Mesenchymal stem cell (in vitro differentiated cells and primary cell): Measurements from ENCODE around the gene JPT1.

Source experiments
- DNase-seq: peaks from one replicate; pipeline ENCODE4 v3.0.0-alpha.2; 2013
- H2AFZ ChIP-seq: one replicate; pipeline ENCODE4 v1.6.1; 2013; ENCODE audit warnings: low read depth, mild to moderate bottlenecking, control low read depth, inconsistent platforms, low read length, moderate library complexity
- H2AK5ac ChIP-seq: 2 replicates; pipeline ENCODE4 v1.6.1; 2013; ENCODE audit warnings: low read length, moderate library complexity, mild to moderate bottlenecking, inconsistent platforms; ENCODE audit not compliant: severe bottlenecking
- H2BK120ac ChIP-seq: one replicate; pipeline ENCODE4 v1.6.1; 2013; ENCODE audit warnings: low read depth, mild to moderate bottlenecking, inconsistent platforms, low read length, moderate library complexity
- H2BK12ac ChIP-seq, 2 experiments: one replicate each; pipeline ENCODE4 v1.6.1; 2013; ENCODE audit warnings: inconsistent platforms in 2 of 2, low read length in 2 of 2, mild to moderate bottlenecking in 2 of 2, moderate library complexity in 2 of 2, control low read depth in 1 of 2
- H2BK15ac ChIP-seq: one replicate; pipeline ENCODE4 v1.6.1; 2013; ENCODE audit warnings: mild to moderate bottlenecking, low read depth, inconsistent platforms; ENCODE audit not compliant: poor library complexity, severe bottlenecking
- H2BK5ac ChIP-seq: 2 replicates; pipeline ENCODE4 v1.6.1; 2013; ENCODE audit warnings: low read depth, mild to moderate bottlenecking, low read length, control low read depth, inconsistent platforms; ENCODE audit not compliant: poor library complexity, severe bottlenecking
- H3K14ac ChIP-seq, 2 experiments: one replicate each; pipeline ENCODE4 v1.6.1; 2013; ENCODE audit warnings: inconsistent platforms in 2 of 2, low read length in 2 of 2, control low read depth in 1 of 2, mild to moderate bottlenecking in 1 of 2, moderate library complexity in 1 of 2
- H3K18ac ChIP-seq, 2 experiments: one replicate each; pipeline ENCODE4 v1.6.1; 2013; ENCODE audit warnings: inconsistent platforms in 2 of 2, low read length in 2 of 2, control low read depth in 1 of 2, low read depth in 1 of 2, mild to moderate bottlenecking in 1 of 2
- H3K23ac ChIP-seq, 2 experiments: one replicate each; pipeline ENCODE4 v1.6.1; 2013; ENCODE audit warnings: inconsistent platforms in 2 of 2, low read length in 2 of 2, mild to moderate bottlenecking in 2 of 2, moderate library complexity in 2 of 2, control low read depth in 1 of 2
- H3K27ac ChIP-seq: 2 replicates; pipeline ENCODE4 v1.5.1; 2013; ENCODE audit warnings: mild to moderate bottlenecking, moderate library complexity, low read length, control low read depth, inconsistent platforms; ENCODE audit not compliant: poor library complexity, severe bottlenecking
- H3K27me3 ChIP-seq, 2 experiments: 2 replicates each; pipeline versions ENCODE4 v1.6.1 to v1.7.0; 2013; ENCODE audit warnings: low read length in 2 of 2, mild to moderate bottlenecking in 2 of 2, moderate library complexity in 2 of 2, control low read depth in 1 of 2, inconsistent platforms in 1 of 2; ENCODE audit not compliant: control insufficient read depth in 1 of 2, insufficient read depth in 1 of 2
- H3K36me3 ChIP-seq, 2 experiments: 2 replicates each; pipeline versions ENCODE4 v1.6.1 to v1.7.0; 2013; ENCODE audit warnings: low read length in 2 of 2, control low read depth in 1 of 2, inconsistent platforms in 1 of 2, low read depth in 1 of 2, mild to moderate bottlenecking in 1 of 2; ENCODE audit not compliant: insufficient read depth in 2 of 2, control insufficient read depth in 1 of 2
- H3K4ac ChIP-seq, 2 experiments: one replicate each; pipeline ENCODE4 v1.6.1; 2013; ENCODE audit warnings: inconsistent platforms in 2 of 2, low read length in 2 of 2, mild to moderate bottlenecking in 2 of 2, moderate library complexity in 2 of 2, control low read depth in 1 of 2, low read depth in 1 of 2
- H3K4me1 ChIP-seq: 2 replicates; pipeline ENCODE4 v1.6.1; 2013; ENCODE audit warnings: low read depth, low read length, control low read depth; ENCODE audit not compliant: control insufficient read depth, insufficient read depth
- H3K4me2 ChIP-seq: 2 replicates; pipeline ENCODE4 v1.6.1; 2013; ENCODE audit warnings: low read length, mild to moderate bottlenecking, inconsistent platforms; ENCODE audit not compliant: poor library complexity, severe bottlenecking
- H3K4me3 ChIP-seq, 2 experiments: 2 replicates each; pipeline versions ENCODE4 v1.5.1 to v1.7.0; 2013; ENCODE audit warnings: low read length in 2 of 2, mild to moderate bottlenecking in 2 of 2, control low read depth in 1 of 2, low read depth in 1 of 2; ENCODE audit not compliant: insufficient read depth in 1 of 2
- H3K79me1 ChIP-seq: replicated peaks from 2 replicates; pipeline ENCODE4 v1.6.1; 2013; ENCODE audit warnings: mild to moderate bottlenecking, control low read depth, low read length, inconsistent platforms; ENCODE audit not compliant: poor library complexity, severe bottlenecking
- H3K9ac ChIP-seq: 2 replicates; pipeline ENCODE4 v1.7.0; 2013; ENCODE audit warnings: mild to moderate bottlenecking, low read length, moderate library complexity
- H3K9me3 ChIP-seq: 2 replicates; pipeline ENCODE4 v1.7.0; 2013; ENCODE audit warnings: mild to moderate bottlenecking, low read length; ENCODE audit not compliant: control insufficient read depth
- H4K8ac ChIP-seq: one replicate; pipeline ENCODE4 v1.6.1; 2013; ENCODE audit warnings: inconsistent platforms, mild to moderate bottlenecking, low read length, moderate library complexity
- H4K91ac ChIP-seq: one replicate; pipeline ENCODE4 v1.6.1; 2013; ENCODE audit warnings: mild to moderate bottlenecking, low read length, inconsistent platforms
- WGBS: methylation state at CpG from one replicate; pipeline ENCODE4 v1.1.7; 2013; ENCODE audit warnings: mixed read lengths; 5-methylcytosine and 5-hydroxymethylcytosine counted together

JPT1 gene

GRCh38 chr17:75099881-75100595 is 54.3 kb downstream of the JPT1 start:
- Histone ChIP-seq H3K23ac (no peak overlapping the region), H3K4me3 (no peak overlapping the region), H2AFZ (no peak overlapping the region), H3K4me2 (no peak overlapping the region), H2AK5ac (no peak overlapping the region), H3K36me3 (peaks cover 22 to 63% of the 10 kb centered on the region in 2 experiments), H3K4ac (no peak overlapping the region), H3K79me1 (peaks cover 8% of the 10 kb centered on the region), H3K27me3 (no peaks in the 10 kb centered on the region), H2BK5ac (no peak overlapping the region), H3K27ac (no peak overlapping the region), H3K9ac (no peak overlapping the region), H3K14ac (peak overlapping the region in 1 of 2 experiments; percentile 50), H3K18ac (no peak overlapping the region), H4K8ac (no peak overlapping the region), H2BK120ac (no peak overlapping the region), H2BK12ac (peak overlapping the region in 1 of 2 experiments; percentile 43), H4K91ac (no peak overlapping the region), H2BK15ac (no peak overlapping the region), H3K9me3 (no peaks in the 10 kb centered on the region), H3K4me1 (peaks cover 11% of the 10 kb centered on the region)
- DNase-seq: no peak
- 98% methylated on average over 31 of the region's 31 CpGs for WGBS

DNA sequence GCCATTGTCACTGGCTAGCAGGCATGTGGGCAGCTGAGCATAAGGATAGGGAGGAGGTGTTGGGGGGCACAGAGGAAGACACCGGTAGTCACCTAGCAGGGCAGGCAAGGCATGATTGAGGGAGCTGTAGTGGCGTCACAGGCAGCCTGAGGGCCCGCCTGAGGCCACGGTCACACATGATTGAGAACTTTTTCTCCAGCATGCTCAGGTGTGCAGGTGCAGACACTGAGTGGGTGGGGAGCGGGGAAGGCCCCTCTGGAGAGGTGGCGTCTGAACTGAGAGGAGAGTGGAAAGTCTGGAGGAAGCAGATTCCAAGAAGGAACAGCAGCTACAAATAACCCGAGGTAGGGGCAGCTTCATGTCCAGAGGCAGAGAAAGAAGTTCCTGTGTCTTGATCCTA is 55.5 kb downstream of the JPT1 start:
- H3K27ac ChIP-seq: no peak overlapping the region
- peaks cover 18 to 61% of the 10 kb centered on the region in 2 experiments for H3K36me3 ChIP-seq
- H3K14ac ChIP-seq: peak overlapping the region in 1 of 2 experiments; percentile 71
- H2BK15ac ChIP-seq: no peak overlapping the region
- H2BK5ac ChIP-seq: no peak overlapping the region
- H2AFZ ChIP-seq: no peak overlapping the region
- no peak overlapping the region for H3K4me2 ChIP-seq
- H3K79me1 ChIP-seq: peaks cover 8% of the 10 kb centered on the region
- no peak overlapping the region for H3K9ac ChIP-seq
- H4K8ac ChIP-seq: peak overlapping the region; percentile 63
- no peak overlapping the region for H2AK5ac ChIP-seq
- peak overlapping the region; percentile 53 for H4K91ac ChIP-seq
- no peak overlapping the region for H2BK12ac ChIP-seq
- no peak overlapping the region for H3K23ac ChIP-seq
- no peak overlapping the region for H3K4ac ChIP-seq
- H3K4me1 ChIP-seq: peaks cover 9% of the 10 kb centered on the region
- no peaks in the 10 kb centered on the region for H3K27me3 ChIP-seq
- H3K4me3 ChIP-seq: no peak overlapping the region
- DNase-seq: no peak
- H2BK120ac ChIP-seq: no peak overlapping the region
- no peak overlapping the region for H3K18ac ChIP-seq
- WGBS: 91% methylated on average over 7 of the region's 7 CpGs
- H3K9me3 ChIP-seq: no peaks in the 10 kb centered on the region

GRCh38 chr17:75097865-75098264 is 56.4 kb downstream of the JPT1 start:
- Histone ChIP-seq H2BK5ac (no peak overlapping the region), H3K36me3 (peaks cover 18 to 63% of the 10 kb centered on the region in 2 experiments), H4K91ac (no peak overlapping the region), H3K4me2 (no peak overlapping the region), H3K79me1 (peaks cover 13% of the 10 kb centered on the region), H2BK12ac (peak overlapping the region in 1 of 2 experiments; percentile 10), H3K9me3 (no peaks in the 10 kb centered on the region), H3K18ac (no peak overlapping the region), H3K9ac (no peak overlapping the region), H2BK15ac (no peak overlapping the region), H3K14ac (no peak overlapping the region), H3K23ac (no peak overlapping the region), H2AFZ (no peak overlapping the region), H2AK5ac (no peak overlapping the region), H3K4ac (no peak overlapping the region), H2BK120ac (no peak overlapping the region), H3K27ac (no peak overlapping the region), H3K4me1 (peaks cover 19% of the 10 kb centered on the region), H4K8ac (no peak overlapping the region), H3K27me3 (no peaks in the 10 kb centered on the region), H3K4me3 (no peak overlapping the region)
- 96% methylated on average over 7 of the region's 7 CpGs for WGBS
- no peak for DNase-seq

GRCh38 chr17:75096082-75096625 is 58.2 kb downstream of the JPT1 start:
- 30% methylated on average over 12 of the region's 14 CpGs for WGBS
- H2BK5ac ChIP-seq: no peak overlapping the region
- H2BK15ac ChIP-seq: peak overlapping the region; percentile 33
- H3K27me3 ChIP-seq: no peaks in the 10 kb centered on the region
- H2BK12ac ChIP-seq: peak overlapping the region; percentile 7 to 16
- no peak overlapping the region for H3K9ac ChIP-seq
- no peak overlapping the region for H3K14ac ChIP-seq
- H4K91ac ChIP-seq: no peak overlapping the region
- no peak overlapping the region for H2BK120ac ChIP-seq
- H4K8ac ChIP-seq: no peak overlapping the region
- no peaks in the 10 kb centered on the region for H3K9me3 ChIP-seq
- no peak overlapping the region for H3K4me3 ChIP-seq
- no peak overlapping the region for H2AFZ ChIP-seq
- peak overlapping the region; percentile 7 for H3K4me2 ChIP-seq
- peak; percentile 84 for DNase-seq
- peak overlapping the region in 1 of 2 experiments; percentile 68 for H3K18ac ChIP-seq
- H3K36me3 ChIP-seq: peaks cover 18 to 57% of the 10 kb centered on the region in 2 experiments
- no peak overlapping the region for H3K27ac ChIP-seq
- H3K4me1 ChIP-seq: peaks cover 32% of the 10 kb centered on the region
- H2AK5ac ChIP-seq: no peak overlapping the region
- no peak overlapping the region for H3K23ac ChIP-seq
- no peak overlapping the region for H3K4ac ChIP-seq
- peaks cover 11% of the 10 kb centered on the region for H3K79me1 ChIP-seq
